Spleen (tissue), 7 donors: Measurements from ENCODE around the gene CD47.

Experiments
- POLR2A ChIP-seq, 3 donors: fragments of 450-650 bp; IDR thresholded peaks; one replicate each; pipeline ENCODE4 v1.5.1; 2017; ENCODE audit warnings: antibody characterized with exemption in 3 of 3, mild to moderate bottlenecking in 1 of 3
- TF ChIP-seq, protein P1 (sequence below), 11 experiments: fragments of 200-600 bp in 7 of 11; fragments of 450-650 bp in 4 of 11; sonication (generic) in 4 of 11; IDR thresholded peaks in 8 of 11; conservative IDR thresholded peaks in 3 of 11; 1 replicate in 7 of 11; 2 replicates in 4 of 11; pipeline versions ENCODE4 v1.4.0 to v1.8.0; 2016 to 2021; ENCODE audit warnings: antibody characterized with exemption in 11 of 11, inconsistent platforms in 4 of 11, mild to moderate bottlenecking in 1 of 11
- donor health status: DM: no; HTN: no; CAD: no; lungs with moderate emphysema.
- donor health status: DM: no; HTN: no; CAD: no.
- donor health status: DM: no; HTN: no; CAD: no.

DNA sequence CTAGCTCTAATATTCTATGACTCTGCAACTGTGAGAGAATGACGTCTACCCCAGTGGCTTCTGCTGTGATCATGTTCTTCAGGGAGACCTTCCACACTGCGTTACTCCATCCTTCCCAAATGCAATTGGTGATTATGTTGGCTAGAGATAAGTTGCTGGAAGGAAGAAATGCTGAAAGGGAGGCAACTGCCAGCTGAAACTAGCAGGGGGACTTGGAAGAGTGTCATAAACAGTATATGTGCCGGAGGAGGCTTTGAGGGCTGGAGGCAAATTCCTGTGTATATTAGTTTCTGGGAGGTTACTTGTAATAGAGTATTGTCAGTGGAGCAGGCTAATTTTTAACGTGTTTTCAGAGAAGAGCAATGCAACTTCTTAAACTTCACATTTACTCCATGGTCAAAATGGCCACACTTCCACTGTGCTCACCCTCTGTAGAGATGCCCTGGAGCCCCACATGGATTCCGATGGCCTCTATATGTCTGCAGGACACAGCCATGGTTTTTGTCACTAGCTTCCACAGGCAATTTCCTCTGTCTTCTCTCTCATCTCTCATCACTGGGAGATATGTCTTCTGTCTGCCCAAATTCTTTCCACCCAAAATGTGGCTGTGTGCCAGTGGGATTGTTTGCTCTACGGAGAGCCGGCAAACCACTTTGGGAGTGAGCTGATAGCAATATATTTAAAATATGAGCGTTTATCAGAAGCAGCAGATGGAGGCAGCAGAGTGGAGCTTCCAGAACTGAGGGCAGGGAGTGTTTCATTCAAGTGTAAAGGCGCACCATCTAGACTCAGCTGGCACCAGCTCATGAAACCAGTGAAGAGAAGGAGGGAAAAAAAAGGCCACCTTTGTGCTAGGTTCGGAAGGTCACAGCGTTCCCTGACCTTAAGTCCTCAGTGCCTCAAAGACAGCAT lies 13.3 kb upstream of the CD47 start:
- TF ChIP-seq, protein P1, sequence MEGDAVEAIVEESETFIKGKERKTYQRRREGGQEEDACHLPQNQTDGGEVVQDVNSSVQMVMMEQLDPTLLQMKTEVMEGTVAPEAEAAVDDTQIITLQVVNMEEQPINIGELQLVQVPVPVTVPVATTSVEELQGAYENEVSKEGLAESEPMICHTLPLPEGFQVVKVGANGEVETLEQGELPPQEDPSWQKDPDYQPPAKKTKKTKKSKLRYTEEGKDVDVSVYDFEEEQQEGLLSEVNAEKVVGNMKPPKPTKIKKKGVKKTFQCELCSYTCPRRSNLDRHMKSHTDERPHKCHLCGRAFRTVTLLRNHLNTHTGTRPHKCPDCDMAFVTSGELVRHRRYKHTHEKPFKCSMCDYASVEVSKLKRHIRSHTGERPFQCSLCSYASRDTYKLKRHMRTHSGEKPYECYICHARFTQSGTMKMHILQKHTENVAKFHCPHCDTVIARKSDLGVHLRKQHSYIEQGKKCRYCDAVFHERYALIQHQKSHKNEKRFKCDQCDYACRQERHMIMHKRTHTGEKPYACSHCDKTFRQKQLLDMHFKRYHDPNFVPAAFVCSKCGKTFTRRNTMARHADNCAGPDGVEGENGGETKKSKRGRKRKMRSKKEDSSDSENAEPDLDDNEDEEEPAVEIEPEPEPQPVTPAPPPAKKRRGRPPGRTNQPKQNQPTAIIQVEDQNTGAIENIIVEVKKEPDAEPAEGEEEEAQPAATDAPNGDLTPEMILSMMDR (IDR thresholded peaks at IDR 0.05 in 8 of 11, conservative IDR thresholded peaks at IDR 0.05 in 3 of 11) = no peak
- no peak for TF ChIP-seq POLR2A (IDR thresholded peaks at IDR 0.05)
